ENCODE measurements around the gene HECTD4.

GRCh38 chr12:112179341-112179740 is 202.9 kb downstream of the HECTD4 start:
- TF ChIP-seq, protein P1, sequence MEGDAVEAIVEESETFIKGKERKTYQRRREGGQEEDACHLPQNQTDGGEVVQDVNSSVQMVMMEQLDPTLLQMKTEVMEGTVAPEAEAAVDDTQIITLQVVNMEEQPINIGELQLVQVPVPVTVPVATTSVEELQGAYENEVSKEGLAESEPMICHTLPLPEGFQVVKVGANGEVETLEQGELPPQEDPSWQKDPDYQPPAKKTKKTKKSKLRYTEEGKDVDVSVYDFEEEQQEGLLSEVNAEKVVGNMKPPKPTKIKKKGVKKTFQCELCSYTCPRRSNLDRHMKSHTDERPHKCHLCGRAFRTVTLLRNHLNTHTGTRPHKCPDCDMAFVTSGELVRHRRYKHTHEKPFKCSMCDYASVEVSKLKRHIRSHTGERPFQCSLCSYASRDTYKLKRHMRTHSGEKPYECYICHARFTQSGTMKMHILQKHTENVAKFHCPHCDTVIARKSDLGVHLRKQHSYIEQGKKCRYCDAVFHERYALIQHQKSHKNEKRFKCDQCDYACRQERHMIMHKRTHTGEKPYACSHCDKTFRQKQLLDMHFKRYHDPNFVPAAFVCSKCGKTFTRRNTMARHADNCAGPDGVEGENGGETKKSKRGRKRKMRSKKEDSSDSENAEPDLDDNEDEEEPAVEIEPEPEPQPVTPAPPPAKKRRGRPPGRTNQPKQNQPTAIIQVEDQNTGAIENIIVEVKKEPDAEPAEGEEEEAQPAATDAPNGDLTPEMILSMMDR (IDR thresholded peaks at IDR 0.05) = no peak
- TF ChIP-seq EZH2 (IDR thresholded peaks at IDR 0.05; ENCODE audit: borderline replicate concordance, insufficient read depth, low read depth, low read length, poor library complexity, severe bottlenecking) = no peak

Data from B cell (primary cell).